Colon (tissue), 2 donors: ENCODE measurements around the gene ACADM.
"Not testable (repeated sequence)": the region's sequence is repeated elsewhere in the genome, so short reads cannot be mapped to it uniquely, and the experiment has no call there.

Experiments
- FAIRE-seq: peaks from 2 replicates; lab custom pipeline; 2012; peaks lifted over from hg19 to GRCh38; lab: Jason Lieb, UNC
- donor health status: control.
- donor health status: control.

The ACADM gene

GRCh38 chr1:75742047-75742625 is 17.6 kb downstream of the ACADM start:
- no peak for FAIRE-seq

- no peak for FAIRE-seq
Measured at GRCh38 chr1:75745276-75745675, 20.8 kb downstream of the ACADM start.

GRCh38 chr1:75757210-75757609 is 32.7 kb downstream of the ACADM start:
- not testable (repeated sequence) for FAIRE-seq

DNA sequence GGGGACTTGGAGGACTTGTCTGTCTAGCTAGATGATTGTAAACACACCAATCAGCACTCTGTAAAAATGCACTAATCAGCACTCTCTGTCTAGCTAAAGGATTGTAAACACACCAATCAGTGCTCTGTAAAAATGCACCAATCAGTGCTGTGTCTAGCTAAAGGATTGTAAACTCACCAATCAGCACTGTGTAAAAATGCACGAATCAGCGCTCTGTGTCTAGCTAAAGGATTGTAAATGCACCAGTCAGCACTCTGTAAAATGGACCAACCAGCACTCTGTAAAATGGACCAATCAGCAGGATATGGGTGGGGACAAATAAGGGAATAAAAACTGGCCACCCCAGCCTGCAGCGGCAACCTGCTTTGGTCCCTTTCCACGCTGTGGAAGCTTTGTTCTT is 34.0 kb downstream of the ACADM start:
- not testable (repeated sequence) for FAIRE-seq

- no peak for FAIRE-seq
Measured at GRCh38 chr1:75764057-75764655, 39.6 kb downstream of the ACADM start.

- FAIRE-seq, result no peak
Measured at GRCh38 chr1:75765697-75766355, 41.3 kb downstream of the ACADM start.

DNA sequence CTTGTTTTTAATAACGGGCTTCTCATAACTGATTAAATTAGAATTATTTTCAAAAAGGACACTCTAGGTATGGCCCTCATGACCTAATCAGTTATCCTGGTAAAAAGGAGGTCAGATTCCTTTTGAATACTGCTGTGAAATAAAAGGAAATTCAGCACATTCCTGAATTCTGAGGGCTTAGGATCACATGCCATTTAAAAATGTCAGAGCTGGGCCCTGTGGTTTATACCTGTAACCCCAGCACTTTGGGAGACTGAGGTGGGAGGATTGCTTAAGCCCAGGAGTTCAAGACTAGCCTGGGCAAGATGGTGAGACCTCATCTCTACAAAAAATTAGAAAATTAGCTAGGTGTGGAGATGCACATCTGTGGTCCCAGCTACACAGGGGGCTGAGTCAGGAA is 43.5 kb downstream of the ACADM start:
- FAIRE-seq, result no peak

DNA sequence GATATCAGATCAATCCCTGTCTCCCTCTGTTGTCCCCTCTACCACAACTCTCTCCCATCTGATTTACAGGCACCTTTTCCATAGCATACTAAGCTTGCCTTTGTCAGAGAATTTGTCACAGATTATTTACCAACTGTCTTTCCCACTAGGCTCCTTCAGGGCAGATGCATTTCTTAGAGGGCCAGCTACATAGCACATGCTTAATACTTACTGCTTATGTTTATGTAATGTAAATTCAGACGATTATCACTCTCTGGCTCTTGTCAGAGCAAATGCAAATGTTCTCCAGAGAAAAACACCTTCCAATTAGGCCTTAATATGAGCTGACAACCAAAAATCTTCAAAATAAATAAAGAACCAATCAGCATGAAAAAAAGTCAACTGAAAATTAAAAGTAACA is 46.3 kb downstream of the ACADM start:
- no peak for FAIRE-seq

DNA sequence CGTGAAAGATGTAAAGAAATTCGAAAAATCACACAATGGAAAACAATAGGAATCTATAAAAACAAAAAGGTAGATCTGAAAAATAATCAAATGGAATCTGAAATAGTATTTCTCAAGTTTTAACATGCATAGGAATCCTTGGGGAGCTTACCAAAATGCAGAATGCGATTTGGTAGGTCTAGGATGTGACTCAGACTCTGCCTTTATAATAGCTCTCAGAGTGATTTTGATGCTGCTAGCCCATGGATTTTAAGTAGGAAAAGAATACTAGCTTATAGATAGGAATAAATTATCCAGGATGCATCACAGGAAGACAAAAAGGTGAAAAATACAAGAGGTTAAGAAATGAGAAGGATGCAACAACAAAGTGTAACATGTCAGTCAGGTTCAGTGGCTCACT is 47.5 kb downstream of the ACADM start:
- FAIRE-seq, result no peak

DNA sequence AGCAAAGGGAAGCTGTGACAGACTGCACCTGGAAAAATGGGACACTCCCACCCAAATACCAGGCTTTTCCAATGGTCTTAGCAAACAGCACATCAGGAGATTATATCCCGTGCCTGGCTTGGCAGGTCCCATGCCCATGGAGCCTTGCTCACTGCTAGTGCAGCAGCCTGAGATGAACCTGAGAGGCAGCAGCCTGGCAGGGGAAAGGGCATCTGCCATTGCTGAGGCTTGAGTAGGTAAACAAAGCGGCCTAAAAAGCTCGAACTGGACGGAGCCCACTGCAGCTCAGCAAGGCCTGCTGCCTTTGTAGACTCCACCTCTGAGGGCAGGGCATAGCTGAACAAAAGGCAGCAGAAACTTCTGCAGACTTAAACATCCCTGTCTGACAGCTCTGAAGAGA is 53.3 kb downstream of the ACADM start:
- FAIRE-seq, result not testable (repeated sequence)

- FAIRE-seq, result not testable (repeated sequence)
Measured at GRCh38 chr1:75778694-75779093, 54.2 kb downstream of the ACADM start.

DNA sequence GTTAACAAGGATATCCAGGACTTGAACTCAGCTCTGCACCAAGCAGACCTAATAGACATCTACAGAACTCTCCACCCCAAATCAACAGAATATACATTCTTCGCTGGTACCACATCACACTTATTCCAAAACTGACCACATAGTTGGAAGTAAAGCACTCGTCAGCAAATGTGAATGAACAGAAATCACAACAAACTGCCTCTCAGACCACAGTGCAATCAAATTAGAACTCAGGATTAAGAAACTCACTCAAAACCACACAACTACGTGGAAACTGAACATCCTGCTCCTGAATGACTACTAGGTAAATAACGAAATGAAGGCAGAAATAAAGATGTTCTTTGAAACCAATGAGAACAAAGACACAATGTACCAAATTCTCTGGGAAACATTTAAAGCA is 55.7 kb downstream of the ACADM start:
- not testable (repeated sequence) for FAIRE-seq

- FAIRE-seq, result not testable (repeated sequence)
Measured at GRCh38 chr1:75783920-75784319, 59.4 kb downstream of the ACADM start.

- FAIRE-seq, result no peak
Measured at GRCh38 chr1:75785320-75785982, 60.9 kb downstream of the ACADM start.

- no peak for FAIRE-seq
Measured at GRCh38 chr1:75785983-75786853, 61.7 kb downstream of the ACADM start, which contains the start of gene RABGGTB. Gene RABGGTB (plus strand): TSS chr1:75786256. CDS start chr1:75786272, 16 bp downstream.

- no peak for FAIRE-seq
Measured at GRCh38 chr1:75786901-75787493, 62.5 kb downstream of the ACADM start.

DNA sequence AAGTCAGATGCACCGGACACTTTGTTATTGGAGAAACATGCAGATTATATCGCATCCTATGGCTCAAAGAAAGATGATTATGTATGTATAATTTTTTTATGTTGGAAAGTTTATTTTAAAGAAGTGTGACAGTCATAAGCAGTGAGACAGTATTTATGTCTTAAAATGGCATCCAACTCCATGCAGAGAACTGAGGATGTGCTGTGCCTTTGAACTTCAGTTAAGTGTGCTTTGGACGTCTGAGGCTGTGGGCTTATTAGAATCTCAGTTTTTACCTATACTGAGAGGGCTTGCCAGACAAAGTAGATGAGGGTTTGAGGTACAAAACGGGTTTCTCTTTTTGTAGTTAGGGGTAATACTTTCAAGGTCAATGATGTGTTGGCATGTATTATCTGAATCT is 63.0 kb downstream of the ACADM start:
- FAIRE-seq, result no peak

DNA sequence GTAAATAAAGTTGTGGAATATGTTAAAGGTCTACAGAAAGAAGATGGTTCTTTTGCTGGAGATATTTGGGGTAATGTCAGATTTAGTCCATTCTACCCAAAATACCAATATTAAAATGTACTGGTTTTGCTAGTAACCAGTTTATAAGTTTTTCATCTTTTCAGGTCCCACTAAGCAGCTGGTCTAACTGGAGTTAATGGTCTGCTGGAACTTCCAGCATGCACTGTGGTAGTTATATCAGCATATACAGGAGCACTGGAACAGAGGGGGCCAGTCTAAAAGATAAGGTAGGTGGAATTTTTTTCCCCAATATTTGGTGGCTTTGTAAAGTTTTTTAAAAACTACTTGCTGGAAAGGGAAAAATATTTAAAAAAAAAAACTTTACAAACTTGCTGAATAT is 65.5 kb downstream of the ACADM start:
- FAIRE-seq, result no peak

DNA sequence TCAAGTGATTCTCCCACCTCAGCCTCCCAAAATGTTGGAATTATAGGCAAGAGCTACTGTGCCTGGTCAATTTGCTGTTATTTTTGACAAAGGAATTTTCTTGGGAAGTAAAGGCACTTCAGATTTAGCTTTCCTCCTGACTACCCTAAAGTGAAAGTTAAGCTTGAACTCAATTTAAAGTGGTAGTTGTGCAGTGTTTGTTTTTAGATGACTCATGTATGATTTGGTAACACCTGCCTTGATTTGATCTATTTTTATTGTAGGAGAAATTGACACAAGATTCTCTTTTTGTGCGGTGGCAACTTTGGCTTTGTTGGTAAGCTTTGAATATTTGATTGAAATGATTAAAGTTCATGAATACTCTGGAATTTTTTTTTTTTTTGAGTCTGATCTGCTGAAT is 66.5 kb downstream of the ACADM start:
- FAIRE-seq, result no peak

GRCh38 chr1:75792091-75792490 is 67.6 kb downstream of the ACADM start:
- FAIRE-seq, result no peak

DNA sequence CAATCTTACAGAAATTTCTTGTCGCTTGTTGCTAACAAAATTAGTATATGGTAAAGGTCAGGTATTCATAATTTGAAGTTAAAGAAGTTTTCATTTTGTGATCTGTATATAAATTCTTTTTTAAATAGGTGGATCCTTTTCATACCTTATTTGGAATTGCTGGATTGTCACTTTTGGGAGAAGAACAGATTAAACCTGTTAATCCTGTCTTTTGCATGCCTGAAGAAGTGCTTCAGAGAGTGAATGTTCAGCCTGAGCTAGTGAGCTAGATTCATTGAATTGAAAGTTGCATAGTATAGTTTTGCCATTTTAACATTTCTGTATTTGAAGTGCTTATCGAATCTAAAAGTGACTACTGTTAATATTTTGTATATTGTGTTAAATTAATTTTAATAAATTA is 69.9 kb downstream of the ACADM start:
- FAIRE-seq, result no peak

- FAIRE-seq, result no peak
Measured at GRCh38 chr1:75795703-75796193, 71.2 kb downstream of the ACADM start.
